CD14-positive monocyte (primary cell): ENCODE results near the gene MDFI. TPM values are rescaled to one million over a fixed set of nuclear protein-coding genes. Genes with fewer than 3 reads are reported as not detected.

Source experiments
- DNase-seq, 3 donors: peaks; one replicate each; pipeline ENCODE4 v3.0.0-alpha.2; 2011 to 2022
- H2AFZ ChIP-seq: 2 replicates; pipeline ENCODE4 v1.6.0; 2012; ENCODE audit warnings: mild to moderate bottlenecking, low read depth, low read length, inconsistent platforms; ENCODE audit not compliant: insufficient read depth, poor library complexity, severe bottlenecking
- H3K27ac ChIP-seq, 2 donors: 1 replicate in 1 of 2; 2 replicates in 1 of 2; pipeline ENCODE4 v1.5.1; 2012 to 2013; ENCODE audit warnings: low read length in 2 of 2, control low read depth in 1 of 2, inconsistent platforms in 1 of 2, low read depth in 1 of 2, mild to moderate bottlenecking in 1 of 2
- H3K27me3 ChIP-seq, 2 donors: one replicate each; pipeline versions ENCODE4 v1.6.0 to v1.6.1; 2011 to 2013; ENCODE audit warnings: low read length in 2 of 2; ENCODE audit not compliant: control insufficient read depth in 2 of 2, insufficient read depth in 2 of 2
- H3K36me3 ChIP-seq, 2 donors: replicated peaks in 1 of 2; 1 replicate in 1 of 2; 2 replicates in 1 of 2; pipeline versions ENCODE4 v1.5.1 to v1.6.1; 2012 to 2013; ENCODE audit warnings: low read length in 2 of 2, control low read depth in 1 of 2, inconsistent platforms in 1 of 2, mild to moderate bottlenecking in 1 of 2; ENCODE audit not compliant: insufficient read depth in 2 of 2, control insufficient read depth in 1 of 2
- H3K4me1 ChIP-seq, 2 donors: 1 replicate in 1 of 2; 2 replicates in 1 of 2; pipeline versions ENCODE4 v1.5.1 to v1.6.1; 2012 to 2013; ENCODE audit warnings: low read length in 2 of 2, control low read depth in 1 of 2, inconsistent platforms in 1 of 2, mild to moderate bottlenecking in 1 of 2, moderate library complexity in 1 of 2; ENCODE audit not compliant: insufficient read depth in 2 of 2, control insufficient read depth in 1 of 2
- H3K4me2 ChIP-seq: replicated peaks from 2 replicates; pipeline ENCODE3; 2012; ENCODE audit warnings: low read length, moderate library complexity, mild to moderate bottlenecking; ENCODE audit not compliant: poor library complexity, severe bottlenecking; ENCODE audit errors: extremely low read depth
- H3K4me3 ChIP-seq, 3 experiments: fragments of 200-600 bp in 1 of 3; sonication (generic) in 1 of 3; replicated peaks in 1 of 3; 1 replicate in 2 of 3; 2 replicates in 1 of 3; pipeline ENCODE4 v1.5.1; 2011 to 2013; ENCODE audit warnings: low read length in 3 of 3, mild to moderate bottlenecking in 3 of 3, control low read depth in 2 of 3, low read depth in 2 of 3, inconsistent platforms in 1 of 3, moderate library complexity in 1 of 3
- H3K79me2 ChIP-seq: 2 replicates; pipeline ENCODE4 v1.6.0; 2012; ENCODE audit warnings: mild to moderate bottlenecking, control low read depth, inconsistent platforms, low read length, moderate library complexity; ENCODE audit not compliant: insufficient read depth
- H3K9ac ChIP-seq: 2 replicates; pipeline ENCODE4 v1.6.0; 2017; ENCODE audit warnings: low read length, mild to moderate bottlenecking; ENCODE audit not compliant: insufficient read depth, poor library complexity, severe bottlenecking
- H3K9me3 ChIP-seq, 2 donors: replicated peaks in 1 of 2; 1 replicate in 1 of 2; 2 replicates in 1 of 2; pipeline versions ENCODE4 v1.5.1 to v1.6.1; 2012 to 2013; ENCODE audit warnings: low read length in 2 of 2, control low read depth in 1 of 2; ENCODE audit not compliant: control insufficient read depth in 1 of 2, insufficient read depth in 1 of 2
- H4K20me1 ChIP-seq: 2 replicates; pipeline ENCODE4 v1.6.0; 2012; ENCODE audit warnings: mild to moderate bottlenecking, low read length, control low read depth, moderate library complexity; ENCODE audit not compliant: insufficient read depth
- H3K27ac Mint-ChIP-seq, 7 donors: one replicate each; pipeline ENCODE4 v1.8.0; 2020; ENCODE audit warnings: mild to moderate bottlenecking in 7 of 7, mixed read lengths in 7 of 7, moderate library complexity in 6 of 7, inconsistent platforms in 2 of 7
- H3K27me3 Mint-ChIP-seq, 3 donors: one replicate each; pipeline ENCODE4 v1.8.0; 2021 to 2022; ENCODE audit warnings: low read depth in 3 of 3, mild to moderate bottlenecking in 3 of 3, mixed read lengths in 3 of 3, moderate library complexity in 3 of 3, inconsistent platforms in 1 of 3
- H3K36me3 Mint-ChIP-seq, 2 donors: one replicate each; pipeline ENCODE4 v1.8.0; 2020; ENCODE audit warnings: mixed read lengths in 2 of 2, inconsistent platforms in 1 of 2, mild to moderate bottlenecking in 1 of 2
- H3K4me1 Mint-ChIP-seq: one replicate; pipeline ENCODE4 v1.8.0; 2020; ENCODE audit warnings: mild to moderate bottlenecking, mixed read lengths
- H3K4me3 Mint-ChIP-seq, 2 donors: one replicate each; pipeline ENCODE4 v1.8.0; 2020; ENCODE audit warnings: mild to moderate bottlenecking in 2 of 2, mixed read lengths in 2 of 2, moderate library complexity in 1 of 2
- H3K9me3 Mint-ChIP-seq, 7 donors: one replicate each; pipeline ENCODE4 v1.8.0; 2020 to 2022; ENCODE audit warnings: mixed read lengths in 7 of 7, mild to moderate bottlenecking in 6 of 7, moderate library complexity in 6 of 7, inconsistent platforms in 2 of 7
- CTCF ChIP-seq: fragments of 200-600 bp; IDR thresholded peaks from one replicate; pipeline ENCODE4 v1.8.0; 2022; ENCODE audit warnings: antibody characterized with exemption, mild to moderate bottlenecking
- WGBS: methylation state at CpG from one replicate; pipeline ENCODE4 v1.1.5; 2013; ENCODE audit warnings: missing lambda C conversion rate; ENCODE audit not compliant: insufficient coverage; 5-methylcytosine and 5-hydroxymethylcytosine counted together
- intact Hi-C, 2 donors: fragments of 100-400 bp; cut with micrococcal nuclease; formaldehyde crosslinking; loops; one replicate each; pipeline versions ENCODE4 v1.15.0 to v1.15.1; 2023
- polyA plus RNA-seq, 3 donors: library from polyadenylated mRNA; depleted of rRNA in 1 of 3; unstranded in 2 of 3; stranded (reverse) in 1 of 3; fragments of 300-500 nt in 2 of 3; fragments of >200 nt in 1 of 3; fragmentation: Illumina TruSeq in 2 of 3; gene quantifications; 1 replicate in 2 of 3; 2 replicates in 1 of 3; pipeline ENCODE4 v1.2.3, GENCODE V29; 2012 to 2021

The MDFI gene
- polyA plus RNA-seq, 3 donors = not detected

DNA sequence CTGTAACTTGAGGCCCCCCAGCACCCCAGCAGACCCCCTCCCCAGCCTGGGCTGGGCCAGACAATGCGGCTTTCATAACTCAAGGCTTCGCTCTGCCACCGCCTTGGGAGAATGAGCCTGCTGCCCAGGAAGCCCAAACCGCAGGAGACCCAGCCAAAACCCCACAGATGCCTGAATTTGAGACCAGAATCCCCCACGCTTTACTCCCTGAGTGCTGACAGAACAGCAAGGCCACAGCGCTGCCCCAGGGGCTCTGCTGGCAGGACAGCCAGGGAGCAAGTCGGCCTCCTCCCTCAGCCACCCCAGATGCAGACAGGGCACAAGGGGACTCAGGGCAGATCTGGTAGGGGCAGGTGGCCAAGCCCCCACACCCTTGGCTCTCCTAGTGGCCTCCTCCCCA lies 2.2 kb downstream of the MDFI start:
- H4K20me1 ChIP-seq = no peaks in the 10 kb centered on the region
- H3K4me3 ChIP-seq = no peak overlapping the region
- peaks cover 11 to 49% of the 10 kb centered on the region in 2 donors for H3K27me3 ChIP-seq
- TF ChIP-seq CTCF = no peak
- no peak overlapping the region for H3K4me2 ChIP-seq
- no peak for DNase-seq
- no peaks in the 10 kb centered on the region for H3K79me2 ChIP-seq
- no peak overlapping the region for H3K9ac ChIP-seq
- peak overlapping the region in 1 of 7 donors; percentile 3 for H3K27ac Mint-ChIP-seq
- peak overlapping the region in 1 of 2 donors; percentile 63 for H3K4me3 Mint-ChIP-seq
- H3K36me3 ChIP-seq = no peaks in the 10 kb centered on the region
- H3K36me3 Mint-ChIP-seq = peaks cover 0 to 4% of the 10 kb centered on the region in 2 donors
- intact Hi-C loops = no loop called here
- peaks cover 0 to 20% (median 4%) of the 10 kb centered on the region in 7 donors for H3K9me3 Mint-ChIP-seq
- H3K27me3 Mint-ChIP-seq = peaks cover 49 to 72% (median 57%) of the 10 kb centered on the region in 3 donors
- H2AFZ ChIP-seq = no peak overlapping the region
- WGBS = 87% methylated on average over 7 of the region's 7 CpGs
- peaks cover 0 to 8% of the 10 kb centered on the region in 2 donors for H3K9me3 ChIP-seq
- no peak overlapping the region for H3K27ac ChIP-seq
- H3K4me1 Mint-ChIP-seq = peaks cover 17% of the 10 kb centered on the region
- peaks cover 5 to 17% of the 10 kb centered on the region in 2 donors for H3K4me1 ChIP-seq

- no peak overlapping the region for H3K4me2 ChIP-seq
- Mint-ChIP-seq H3K4me1 (peaks cover 16% of the 10 kb centered on the region), H3K4me3 (no peak overlapping the region), H3K27ac (peak overlapping the region in 1 of 7 donors; percentile 38), H3K27me3 (peaks cover 40 to 63% (median 48%) of the 10 kb centered on the region in 3 donors), H3K36me3 (peaks cover 0 to 4% of the 10 kb centered on the region in 2 donors), H3K9me3 (peaks cover 0 to 17% (median 4%) of the 10 kb centered on the region in 7 donors)
- no peak overlapping the region for H3K9ac ChIP-seq
- H3K27ac ChIP-seq = no peak overlapping the region
- peaks cover 5 to 17% of the 10 kb centered on the region in 2 donors for H3K4me1 ChIP-seq
- H3K79me2 ChIP-seq = no peaks in the 10 kb centered on the region
- H2AFZ ChIP-seq = no peak overlapping the region
- DNase-seq = no peak
- H3K36me3 ChIP-seq = no peaks in the 10 kb centered on the region
- H3K27me3 ChIP-seq = peaks cover 10 to 39% of the 10 kb centered on the region in 2 donors
- intact Hi-C loops = no loop called here
- no peaks in the 10 kb centered on the region for H4K20me1 ChIP-seq
- WGBS = 77% methylated on average over 6 of the region's 9 CpGs
- peaks cover 0 to 8% of the 10 kb centered on the region in 2 donors for H3K9me3 ChIP-seq
- no peak overlapping the region for H3K4me3 ChIP-seq
- no peak for TF ChIP-seq CTCF
Observed at GRCh38 chr6:41641352-41641925, 3.2 kb downstream of the MDFI start.
